ENCODE results near the gene SLC41A3.

GRCh38 chr3:126049289-126050049 lies 34.5 kb downstream of the SLC41A3 start:
- no peak for TF ChIP-seq CTCF (IDR thresholded peaks at IDR 0.05; ENCODE audit: low read length)
- no peak for TF ChIP-seq EZH2phosphoT487 (IDR thresholded peaks at IDR 0.05; ENCODE audit: low read length)
- no peak for TF ChIP-seq EZH2 (optimal IDR thresholded peaks at IDR 0.05; ENCODE audit: low read depth, low read length)
